Neural crest cell (in vitro differentiated cells): ENCODE results near the gene NBPF3. TPM values are rescaled to one million over a fixed set of nuclear protein-coding genes. Genes with fewer than 3 reads are reported as not detected.

Experiments
- DNase-seq: peaks from one replicate; pipeline ENCODE4 v3.0.0; 2021; ENCODE audit warnings: low read depth, mixed read lengths, low spot score
- H3K27ac Mint-ChIP-seq: one replicate; pipeline ENCODE4 v1.8.0; 2021; ENCODE audit warnings: mild to moderate bottlenecking, mixed read lengths; ENCODE audit not compliant: unreplicated experiment
- H3K27me3 Mint-ChIP-seq: 2 replicates; pipeline ENCODE4 v1.8.0; 2021; ENCODE audit warnings: low read depth, mild to moderate bottlenecking, mixed read lengths
- H3K36me3 Mint-ChIP-seq: 2 replicates; pipeline ENCODE4 v1.8.0; 2021; ENCODE audit warnings: low read depth, mild to moderate bottlenecking, mixed read lengths
- H3K4me1 Mint-ChIP-seq: 2 replicates; pipeline ENCODE4 v1.8.0; 2021; ENCODE audit warnings: mixed read lengths
- H3K4me3 Mint-ChIP-seq: one replicate; pipeline ENCODE4 v1.8.0; 2021; ENCODE audit warnings: mild to moderate bottlenecking, mixed read lengths
- H3K9me3 Mint-ChIP-seq: 2 replicates; pipeline ENCODE4 v1.8.0; 2021; ENCODE audit warnings: mixed read lengths
- total RNA-seq: library from RNA; stranded (reverse); gene quantifications from 2 replicates; pipeline ENCODE4 v1.2.1, GENCODE V29; 2021
- TF ChIP-seq, protein P1 (sequence below): fragments of 200-600 bp; sonication (generic); conservative IDR thresholded peaks from 2 replicates; pipeline ENCODE4 v1.5.0; 2021; ENCODE audit warnings: antibody characterized with exemption, mild to moderate bottlenecking

NBPF3 gene
- total RNA-seq, 1 donor from 2014 or later = 19.2 TPM

DNA sequence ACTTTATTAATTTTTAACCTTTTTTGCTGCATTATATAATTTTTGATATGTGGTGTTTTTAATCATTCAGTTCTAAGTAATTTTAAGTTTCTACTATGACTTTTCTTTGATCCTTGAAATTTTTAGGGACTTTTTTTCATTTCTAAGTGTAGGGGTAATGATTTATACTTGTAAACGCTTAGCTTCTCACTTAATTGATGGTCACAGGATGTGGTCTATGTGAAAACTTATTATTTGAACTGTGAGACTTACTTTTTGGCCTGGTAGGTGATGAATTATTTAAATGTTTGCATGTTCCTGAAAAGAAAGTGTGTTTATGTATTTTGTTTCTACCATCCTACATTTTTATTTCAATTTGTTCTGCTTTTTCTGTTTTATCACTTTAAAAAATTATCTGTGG lies 86.5 kb downstream of the NBPF3 start:
- H3K27me3 Mint-ChIP-seq = peaks cover 8% of the 10 kb centered on the region

GRCh38 chr1:21530368-21531016 lies 90.6 kb downstream of the NBPF3 start:
- Mint-ChIP-seq H3K4me3 (no peak overlapping the region), H3K9me3 (no peaks in the 10 kb centered on the region), H3K36me3 (no peaks in the 10 kb centered on the region), H3K27ac (peak overlapping the region; percentile 92), H3K4me1 (peaks cover 8% of the 10 kb centered on the region), H3K27me3 (peaks cover 10% of the 10 kb centered on the region)
- DNase-seq = no peak
- TF ChIP-seq, protein P1, sequence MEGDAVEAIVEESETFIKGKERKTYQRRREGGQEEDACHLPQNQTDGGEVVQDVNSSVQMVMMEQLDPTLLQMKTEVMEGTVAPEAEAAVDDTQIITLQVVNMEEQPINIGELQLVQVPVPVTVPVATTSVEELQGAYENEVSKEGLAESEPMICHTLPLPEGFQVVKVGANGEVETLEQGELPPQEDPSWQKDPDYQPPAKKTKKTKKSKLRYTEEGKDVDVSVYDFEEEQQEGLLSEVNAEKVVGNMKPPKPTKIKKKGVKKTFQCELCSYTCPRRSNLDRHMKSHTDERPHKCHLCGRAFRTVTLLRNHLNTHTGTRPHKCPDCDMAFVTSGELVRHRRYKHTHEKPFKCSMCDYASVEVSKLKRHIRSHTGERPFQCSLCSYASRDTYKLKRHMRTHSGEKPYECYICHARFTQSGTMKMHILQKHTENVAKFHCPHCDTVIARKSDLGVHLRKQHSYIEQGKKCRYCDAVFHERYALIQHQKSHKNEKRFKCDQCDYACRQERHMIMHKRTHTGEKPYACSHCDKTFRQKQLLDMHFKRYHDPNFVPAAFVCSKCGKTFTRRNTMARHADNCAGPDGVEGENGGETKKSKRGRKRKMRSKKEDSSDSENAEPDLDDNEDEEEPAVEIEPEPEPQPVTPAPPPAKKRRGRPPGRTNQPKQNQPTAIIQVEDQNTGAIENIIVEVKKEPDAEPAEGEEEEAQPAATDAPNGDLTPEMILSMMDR = no peak

More for the DNA sequence above, 86.5 kb downstream of the NBPF3 start:
- Mint-ChIP-seq H3K9me3 (no peaks in the 10 kb centered on the region), H3K36me3 (no peaks in the 10 kb centered on the region), H3K4me3 (no peak overlapping the region), H3K4me1 (peaks cover 3% of the 10 kb centered on the region), H3K27ac (no peak overlapping the region)
- TF ChIP-seq, protein P1 = no peak
- DNase-seq = no peak

DNA sequence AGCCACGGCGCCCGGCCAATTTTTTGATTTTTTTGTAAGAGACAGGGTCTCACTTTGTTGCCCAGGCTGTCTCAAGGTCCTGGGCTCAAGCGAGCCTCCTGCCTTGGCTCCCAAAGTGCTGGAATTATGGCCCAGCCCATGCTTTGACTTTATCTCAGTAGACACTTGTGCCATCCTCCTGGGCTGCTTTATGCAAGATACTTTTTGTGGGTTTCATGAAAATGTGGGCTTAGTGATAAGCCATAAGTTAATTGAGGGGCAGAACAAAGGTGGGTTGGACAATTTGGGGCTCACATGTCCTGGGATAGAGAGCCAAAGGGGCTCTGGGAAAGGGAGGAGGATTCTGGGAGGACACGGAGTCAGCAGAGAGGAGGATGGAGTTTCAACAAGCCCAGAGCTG lies 91.3 kb downstream of the NBPF3 start:
- TF ChIP-seq, protein P1 = no peak
- Mint-ChIP-seq H3K4me1 (peaks cover 8% of the 10 kb centered on the region), H3K36me3 (no peaks in the 10 kb centered on the region), H3K9me3 (no peaks in the 10 kb centered on the region), H3K4me3 (no peak overlapping the region), H3K27ac (no peak overlapping the region), H3K27me3 (peaks cover 10% of the 10 kb centered on the region)
- DNase-seq = no peak

DNA sequence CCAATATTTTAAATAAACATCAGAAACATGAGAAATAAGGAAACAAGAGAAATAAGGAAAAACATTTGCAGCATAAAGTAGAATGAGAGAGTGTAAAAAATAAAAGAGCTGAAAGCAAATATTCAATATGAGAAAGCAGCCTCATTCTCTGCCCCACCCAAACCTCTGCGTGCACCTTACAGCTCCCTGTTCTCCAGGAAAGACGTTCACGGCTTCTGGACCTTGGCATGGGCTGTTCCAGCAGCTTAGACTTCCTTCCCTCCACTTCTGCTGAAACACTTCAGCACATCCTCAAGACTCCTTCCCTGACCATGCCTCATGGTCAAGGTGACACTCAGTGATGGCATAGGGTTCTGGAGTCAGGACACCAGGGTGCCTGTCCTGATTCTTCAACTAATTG lies 92.6 kb downstream of the NBPF3 start:
- TF ChIP-seq, protein P1 = no peak
- Mint-ChIP-seq H3K27me3 (peaks cover 10% of the 10 kb centered on the region), H3K27ac (no peak overlapping the region), H3K9me3 (no peaks in the 10 kb centered on the region), H3K36me3 (no peaks in the 10 kb centered on the region), H3K4me3 (no peak overlapping the region), H3K4me1 (peaks cover 8% of the 10 kb centered on the region)
- no peak for DNase-seq

DNA sequence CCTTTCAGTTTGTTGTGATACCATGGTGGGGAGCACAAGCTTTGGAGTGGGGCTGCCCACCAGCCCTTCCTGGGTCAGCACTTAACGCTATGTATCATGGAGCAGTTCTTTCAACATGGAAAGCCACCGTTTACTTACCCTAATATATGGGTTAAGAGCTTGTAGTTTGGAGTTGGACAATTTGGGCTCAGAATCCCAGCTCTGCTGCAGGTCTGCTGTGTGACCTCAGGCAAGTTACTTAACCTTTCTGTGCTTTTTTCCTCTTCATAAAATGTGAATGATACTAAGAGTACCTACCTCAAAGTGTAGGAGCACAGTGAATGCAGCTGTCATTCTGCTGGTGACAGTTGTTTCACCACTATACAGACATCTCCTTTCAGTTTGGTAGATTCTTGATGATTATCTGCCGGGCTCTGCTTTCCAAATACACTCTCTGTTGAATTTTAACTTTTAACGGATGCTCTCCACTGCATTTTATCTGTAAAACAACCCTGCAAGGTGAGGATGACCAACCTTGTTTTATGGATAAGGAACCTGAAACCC lies 93.1 kb downstream of the NBPF3 start:
- no peak for DNase-seq
- H3K4me1 Mint-ChIP-seq = peaks cover 8% of the 10 kb centered on the region
- H3K27me3 Mint-ChIP-seq = peaks cover 10% of the 10 kb centered on the region
- H3K27ac Mint-ChIP-seq = no peak overlapping the region
- H3K36me3 Mint-ChIP-seq = no peaks in the 10 kb centered on the region
- no peak overlapping the region for H3K4me3 Mint-ChIP-seq
- H3K9me3 Mint-ChIP-seq = no peaks in the 10 kb centered on the region
- TF ChIP-seq, protein P1 = no peak
